ENCODE data around the gene TNF.

- TF ChIP-seq, protein P1, sequence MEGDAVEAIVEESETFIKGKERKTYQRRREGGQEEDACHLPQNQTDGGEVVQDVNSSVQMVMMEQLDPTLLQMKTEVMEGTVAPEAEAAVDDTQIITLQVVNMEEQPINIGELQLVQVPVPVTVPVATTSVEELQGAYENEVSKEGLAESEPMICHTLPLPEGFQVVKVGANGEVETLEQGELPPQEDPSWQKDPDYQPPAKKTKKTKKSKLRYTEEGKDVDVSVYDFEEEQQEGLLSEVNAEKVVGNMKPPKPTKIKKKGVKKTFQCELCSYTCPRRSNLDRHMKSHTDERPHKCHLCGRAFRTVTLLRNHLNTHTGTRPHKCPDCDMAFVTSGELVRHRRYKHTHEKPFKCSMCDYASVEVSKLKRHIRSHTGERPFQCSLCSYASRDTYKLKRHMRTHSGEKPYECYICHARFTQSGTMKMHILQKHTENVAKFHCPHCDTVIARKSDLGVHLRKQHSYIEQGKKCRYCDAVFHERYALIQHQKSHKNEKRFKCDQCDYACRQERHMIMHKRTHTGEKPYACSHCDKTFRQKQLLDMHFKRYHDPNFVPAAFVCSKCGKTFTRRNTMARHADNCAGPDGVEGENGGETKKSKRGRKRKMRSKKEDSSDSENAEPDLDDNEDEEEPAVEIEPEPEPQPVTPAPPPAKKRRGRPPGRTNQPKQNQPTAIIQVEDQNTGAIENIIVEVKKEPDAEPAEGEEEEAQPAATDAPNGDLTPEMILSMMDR (IDR thresholded peaks at IDR 0.05) = no peak
- no peak for TF ChIP-seq POLR2A (IDR thresholded peaks at IDR 0.05)
Measured at GRCh38 chr6:31607317-31607716, 32.0 kb downstream of the TNF start.

Data from ovary (tissue), 3 donors.